T-helper 9 cell (primary cell): ENCODE measurements around the gene DHODH.
"Not testable (repeated sequence)": the region's sequence is repeated elsewhere in the genome, so short reads cannot be mapped to it uniquely, and the experiment has no call there.

Experiments
- DNase-seq: peaks from one replicate; pipeline ENCODE4 v3.0.0-alpha.2; 2020

Gene DHODH

GRCh38 chr16:72013888-72014581 is 5.5 kb downstream of the DHODH start:
- DNase-seq = no peak

DNA sequence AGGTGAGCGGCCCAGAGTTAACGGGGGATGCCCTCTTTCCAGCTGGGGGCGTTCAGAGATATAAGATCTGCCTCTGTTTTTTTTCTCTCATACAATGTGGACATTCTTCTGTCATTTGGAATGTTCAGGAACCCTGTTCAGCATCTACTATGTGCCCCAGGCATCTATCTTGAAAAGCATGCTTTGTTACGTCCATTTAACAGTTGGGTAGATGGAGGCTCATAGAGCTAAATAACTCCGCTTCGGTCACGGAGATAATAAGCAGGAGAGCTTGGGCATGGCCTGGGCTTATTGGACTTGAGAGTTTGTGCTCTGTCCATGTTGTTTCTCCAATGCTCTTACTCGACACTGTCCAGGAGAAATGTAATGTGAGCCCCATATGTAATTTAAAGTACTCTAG is 6.1 kb downstream of the DHODH start:
- no peak for DNase-seq

GRCh38 chr16:72015124-72015523 is 6.6 kb downstream of the DHODH start:
- DNase-seq = no peak

DNA sequence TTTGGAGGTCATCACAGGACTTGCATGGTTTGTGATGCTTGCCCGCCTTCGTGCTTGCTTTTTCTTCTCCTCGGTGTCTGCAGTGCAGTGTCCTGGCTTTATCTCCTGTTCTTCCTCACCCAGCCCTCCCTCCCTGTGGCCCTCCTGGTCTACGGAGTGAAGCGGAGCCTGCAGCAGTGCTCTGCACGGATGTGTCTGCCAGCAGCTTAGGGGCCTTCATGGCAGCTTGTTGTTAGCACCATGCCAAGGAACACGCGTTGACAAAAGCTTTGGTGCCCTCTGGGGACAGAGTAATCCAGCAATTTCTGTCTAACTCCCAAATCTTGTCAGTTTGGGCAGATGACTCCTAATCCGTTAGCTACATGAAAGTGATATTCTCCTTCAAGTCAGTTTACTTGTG is 9.9 kb downstream of the DHODH start:
- DNase-seq = no peak

- no peak for DNase-seq
These were observed 12.5 kb downstream of the DHODH start for GRCh38 chr16:72021043-72021442.

- no peak for DNase-seq
These were observed 13.6 kb downstream of the DHODH start for GRCh38 chr16:72022127-72022526.

GRCh38 chr16:72023962-72024361 is 15.4 kb downstream of the DHODH start:
- no peak for DNase-seq

DNA sequence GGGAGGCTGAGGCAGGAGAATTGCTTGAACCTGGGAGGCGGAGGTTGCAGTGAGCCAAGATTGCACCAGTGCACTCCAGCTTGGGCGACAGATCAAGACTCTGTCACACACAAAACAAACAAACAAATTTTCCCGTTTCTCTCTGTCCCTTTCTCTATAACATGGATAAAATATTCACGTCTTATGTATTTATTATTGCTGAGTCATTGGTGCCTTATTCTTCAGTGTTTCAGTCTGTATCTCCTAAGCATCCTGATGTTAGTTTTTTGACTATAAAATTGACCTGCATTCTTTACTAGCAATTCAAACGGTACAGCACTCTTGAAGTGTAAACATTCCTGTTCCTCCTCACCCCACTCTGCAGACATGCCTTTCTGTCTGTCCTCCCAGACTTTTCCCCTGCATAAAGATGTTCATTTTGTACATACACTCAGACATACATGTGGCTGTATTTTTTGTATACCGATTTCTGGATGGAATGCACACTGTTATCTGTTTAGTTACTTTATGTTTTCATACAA is 16.4 kb downstream of the DHODH start:
- no peak for DNase-seq

- no peak for DNase-seq
These were observed 17.0 kb downstream of the DHODH start for GRCh38 chr16:72025404-72026114.

DNA sequence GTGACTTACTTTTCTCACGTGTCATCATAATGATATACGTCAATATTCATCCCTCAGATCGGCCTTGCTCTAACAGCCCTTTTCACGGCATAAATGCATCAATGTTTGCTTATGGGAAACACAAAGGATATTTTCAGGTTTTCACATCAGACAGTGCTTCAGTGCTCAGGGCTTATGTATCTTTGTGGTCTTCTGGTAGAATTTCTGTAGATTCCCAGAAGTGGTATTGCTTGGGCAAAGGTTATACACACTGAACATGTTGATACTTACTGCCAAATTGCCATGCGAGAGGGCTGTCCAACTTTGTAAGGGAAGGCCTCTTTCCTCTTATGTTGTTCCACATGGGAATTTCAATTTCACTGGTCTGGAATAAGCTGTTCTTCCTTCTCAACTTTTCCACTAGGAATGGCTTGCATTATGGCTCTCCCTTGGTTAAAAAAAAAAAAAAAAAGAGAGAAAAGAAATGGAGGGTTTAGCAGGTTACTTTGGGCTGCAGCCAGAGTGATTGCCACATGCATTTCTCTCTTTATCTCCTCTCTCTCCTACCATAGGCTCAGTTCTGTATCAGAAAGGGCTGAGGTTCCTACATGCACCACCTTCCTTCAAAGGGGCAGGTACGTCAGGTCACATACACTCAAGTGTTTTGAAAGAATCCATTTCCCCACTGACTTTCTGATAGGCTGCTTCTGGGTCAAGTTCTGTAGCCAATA is 19.3 kb downstream of the DHODH start:
- no peak for DNase-seq

GRCh38 chr16:72029567-72030271 is 21.2 kb downstream of the DHODH start:
- DNase-seq = no peak

GRCh38 chr16:72033437-72033836 is 24.9 kb downstream of the DHODH start:
- no peak for DNase-seq

DNA sequence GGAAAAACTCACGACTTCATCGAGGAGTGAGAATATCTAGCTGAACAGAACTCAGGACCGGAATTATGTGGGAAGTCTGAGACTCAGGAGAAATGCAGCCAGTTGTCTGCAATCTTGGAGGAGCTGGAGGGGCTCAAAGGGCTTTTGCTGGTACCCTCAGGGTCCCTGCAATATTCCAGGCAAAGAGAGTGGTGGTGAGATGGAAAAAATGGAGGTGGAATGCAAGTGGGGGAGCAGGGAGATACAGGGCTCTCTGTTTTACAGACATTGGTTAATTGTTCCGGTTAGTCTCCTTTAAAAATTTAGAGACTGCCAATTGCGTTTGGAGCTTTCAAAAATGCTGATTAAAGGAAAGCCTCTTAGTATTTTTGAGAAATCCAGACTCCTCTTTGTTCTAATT is 27.6 kb downstream of the DHODH start:
- no peak for DNase-seq

DNA sequence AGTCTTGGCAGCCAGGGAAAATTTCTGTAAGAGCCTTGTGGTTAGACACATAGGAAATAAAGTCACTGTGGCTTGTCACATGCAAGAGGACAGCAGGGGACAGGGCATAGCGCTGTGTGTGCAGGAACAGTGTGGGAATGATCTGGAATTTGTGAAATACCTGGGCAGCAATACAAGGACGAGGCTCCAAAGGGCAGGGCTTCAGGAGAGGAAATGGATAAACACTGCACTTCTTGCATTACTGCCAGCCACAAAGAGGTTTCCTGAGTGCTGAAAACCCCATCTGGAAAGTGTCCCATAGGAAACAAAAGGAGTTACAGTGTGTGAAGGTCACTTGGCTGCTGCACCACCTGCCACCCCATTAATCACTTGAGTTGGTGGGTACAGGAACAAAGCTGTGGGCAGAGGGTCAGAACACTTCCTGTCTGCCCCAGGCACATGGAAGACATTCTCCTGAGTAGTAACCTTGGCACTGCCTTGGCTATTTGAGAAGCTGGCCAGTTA is 33.7 kb downstream of the DHODH start:
- no peak for DNase-seq

- no peak for DNase-seq
These were observed 34.5 kb downstream of the DHODH start for GRCh38 chr16:72043058-72043457.

- no peak for DNase-seq
These were observed 35.0 kb downstream of the DHODH start for GRCh38 chr16:72043539-72043938.

GRCh38 chr16:72044296-72044695 is 35.8 kb downstream of the DHODH start:
- DNase-seq = no peak

DNA sequence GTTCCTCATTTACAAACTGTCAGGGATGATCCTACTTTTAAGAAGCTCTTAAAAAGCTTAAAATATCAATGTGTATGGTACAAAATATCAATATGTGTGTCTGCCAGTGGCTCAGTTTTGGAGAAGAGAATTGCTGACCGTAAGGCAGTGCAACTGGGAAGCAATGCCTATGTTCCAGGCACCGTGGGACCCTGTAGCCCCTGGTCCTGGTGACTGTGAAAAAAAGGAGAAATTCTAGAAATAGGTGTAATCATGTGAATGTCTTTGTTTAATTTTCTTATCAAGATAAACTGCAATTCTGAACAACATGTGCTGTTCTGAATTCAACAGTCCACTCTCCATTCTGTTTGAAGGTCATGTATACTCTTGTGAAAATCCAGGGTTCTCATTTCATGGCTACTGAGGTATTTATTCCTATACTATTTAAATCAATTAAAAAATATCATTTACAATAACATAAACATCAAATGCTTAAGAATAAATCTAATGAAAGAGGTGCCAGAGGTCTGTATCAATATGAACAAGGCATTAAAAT is 36.3 kb downstream of the DHODH start:
- DNase-seq = no peak

DNA sequence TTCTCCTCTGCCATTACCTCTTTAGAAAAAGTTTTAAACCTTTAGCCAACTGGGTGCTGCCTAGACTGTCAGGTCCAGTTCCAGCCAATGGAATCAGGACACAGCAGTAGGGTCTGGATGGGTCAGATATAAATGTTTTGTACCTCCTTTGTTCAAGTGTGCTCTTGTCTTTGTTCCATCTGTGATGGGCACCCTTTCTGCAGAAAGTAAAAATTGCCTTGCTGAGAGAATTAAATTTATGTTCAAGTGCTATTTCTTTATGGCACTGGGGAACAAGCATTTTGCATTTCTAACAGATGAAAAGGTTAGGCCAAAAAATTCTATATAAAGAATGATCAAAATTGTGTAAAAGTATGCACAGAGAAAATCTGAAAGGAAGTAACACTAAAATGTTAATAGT is 40.6 kb downstream of the DHODH start:
- DNase-seq = no peak

DNA sequence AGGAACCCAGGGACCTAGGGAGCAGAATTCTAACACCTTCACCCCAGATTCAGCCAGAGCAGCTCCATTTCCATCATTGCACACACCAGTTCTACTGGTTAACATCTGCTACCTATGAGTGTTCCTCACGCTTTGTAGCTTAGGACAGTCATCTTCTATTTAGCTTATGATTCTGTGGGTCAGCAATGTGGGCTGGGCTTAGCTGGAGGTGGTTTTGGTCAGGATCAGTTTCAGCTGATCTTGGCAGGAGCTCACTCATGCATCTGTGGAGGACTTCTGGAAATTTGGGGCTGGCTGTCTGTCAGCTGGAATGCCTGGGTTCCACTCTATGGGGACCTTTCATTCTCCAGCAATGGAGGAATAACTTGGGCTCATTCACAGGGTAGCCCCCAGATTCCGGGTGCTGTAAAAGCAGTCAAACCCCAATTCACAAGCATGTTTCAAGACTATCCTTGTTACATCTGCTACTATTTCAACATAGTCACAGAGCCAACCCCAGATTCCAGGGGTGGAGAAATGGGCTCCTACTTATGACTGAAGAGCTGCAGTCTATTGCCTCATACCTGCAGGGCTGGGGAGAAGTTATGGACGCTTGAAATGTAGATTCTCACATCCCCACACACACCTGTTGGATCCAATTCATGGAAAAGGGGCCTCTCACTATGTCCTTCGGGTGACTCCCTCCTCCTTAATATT is 42.4 kb downstream of the DHODH start:
- no peak for DNase-seq

GRCh38 chr16:72051818-72052217 is 43.3 kb downstream of the DHODH start:
- no peak for DNase-seq

- not testable (repeated sequence) for DNase-seq
These were observed 45.8 kb downstream of the DHODH start, which contains the start of gene HP for GRCh38 chr16:72054254-72054847. Gene HP, plus strand, starts transcription at chr16:72054505. Its CDS starts 148 bp downstream, at chr16:72054653.
